Peyer's patch (tissue), 4 donors: ENCODE data around the gene DCK.

Source experiments
- POLR2A ChIP-seq, 2 donors: fragments of 450-650 bp; IDR thresholded peaks; one replicate each; pipeline ENCODE4 v1.5.1; 2017; ENCODE audit warnings: antibody characterized with exemption in 2 of 2, mild to moderate bottlenecking in 2 of 2, moderate library complexity in 2 of 2
- TF ChIP-seq, protein P1 (sequence below), 6 experiments: fragments of 450-650 bp in 4 of 6; fragments of 200-600 bp in 2 of 6; sonication (generic) in 1 of 6; IDR thresholded peaks; one replicate each; pipeline ENCODE4 v1.5.1; 2017 to 2019; ENCODE audit warnings: antibody characterized with exemption in 6 of 6, mild to moderate bottlenecking in 3 of 6, moderate library complexity in 1 of 6

GRCh38 chr4:70994069-70994366 lies 569 bp downstream of the DCK start:
- TF ChIP-seq, protein P1, sequence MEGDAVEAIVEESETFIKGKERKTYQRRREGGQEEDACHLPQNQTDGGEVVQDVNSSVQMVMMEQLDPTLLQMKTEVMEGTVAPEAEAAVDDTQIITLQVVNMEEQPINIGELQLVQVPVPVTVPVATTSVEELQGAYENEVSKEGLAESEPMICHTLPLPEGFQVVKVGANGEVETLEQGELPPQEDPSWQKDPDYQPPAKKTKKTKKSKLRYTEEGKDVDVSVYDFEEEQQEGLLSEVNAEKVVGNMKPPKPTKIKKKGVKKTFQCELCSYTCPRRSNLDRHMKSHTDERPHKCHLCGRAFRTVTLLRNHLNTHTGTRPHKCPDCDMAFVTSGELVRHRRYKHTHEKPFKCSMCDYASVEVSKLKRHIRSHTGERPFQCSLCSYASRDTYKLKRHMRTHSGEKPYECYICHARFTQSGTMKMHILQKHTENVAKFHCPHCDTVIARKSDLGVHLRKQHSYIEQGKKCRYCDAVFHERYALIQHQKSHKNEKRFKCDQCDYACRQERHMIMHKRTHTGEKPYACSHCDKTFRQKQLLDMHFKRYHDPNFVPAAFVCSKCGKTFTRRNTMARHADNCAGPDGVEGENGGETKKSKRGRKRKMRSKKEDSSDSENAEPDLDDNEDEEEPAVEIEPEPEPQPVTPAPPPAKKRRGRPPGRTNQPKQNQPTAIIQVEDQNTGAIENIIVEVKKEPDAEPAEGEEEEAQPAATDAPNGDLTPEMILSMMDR (IDR thresholded peaks at IDR 0.05), result no peak
- TF ChIP-seq POLR2A (IDR thresholded peaks at IDR 0.05), result no peak
